B cell (primary cell): Measurements from ENCODE around the gene KRTAP10-7. TPM values are rescaled to one million over a fixed set of nuclear protein-coding genes. Genes with fewer than 3 reads are reported as not detected.

Experiments used
- ATAC-seq: fragments of 200-7000 bp; cut with Tn5 transposase; one replicate; pipeline ENCODE4 v1.10.0; 2021; ENCODE audit warnings: low read depth, mild to moderate bottlenecking, moderate number of reproducible peaks, moderate library complexity
- CTCF ChIA-PET: fragments of 350-600 bp; sonication (Branson Sonifier 250); formaldehyde crosslinking; loops from one replicate; lab custom pipeline; 2021; ENCODE audit warnings: antibody characterized with exemption, inconsistent platforms; lab: Charles Lee
- POLR2A ChIA-PET: fragments of 350-600 bp; sonication (Branson Sonifier 250); formaldehyde crosslinking; loops from one replicate; lab custom pipeline; 2021; ENCODE audit warnings: antibody characterized with exemption; lab: Charles Lee
- DNase-seq: peaks from one replicate; pipeline ENCODE4 v3.0.0; 2013
- H2AFZ ChIP-seq: 2 replicates; pipeline ENCODE4 v1.6.1; 2012; ENCODE audit warnings: mild to moderate bottlenecking, low read depth, low read length; ENCODE audit not compliant: insufficient read depth, poor library complexity, severe bottlenecking
- H3K27ac ChIP-seq, 2 donors: 1 replicate in 1 of 2; 2 replicates in 1 of 2; pipeline ENCODE4 v1.5.1; 2012 to 2013; ENCODE audit warnings: low read length in 2 of 2, mild to moderate bottlenecking in 2 of 2, moderate library complexity in 1 of 2
- H3K27me3 ChIP-seq, 4 experiments: fragments of 200-600 bp in 1 of 4; sonication (generic) in 1 of 4; replicated peaks in 1 of 4; 1 replicate in 2 of 4; 2 replicates in 2 of 4; pipeline versions ENCODE4 v1.6.1 to v1.7.0; 2013 to 2016; ENCODE audit warnings: low read length in 3 of 4, mild to moderate bottlenecking in 2 of 4, mixed read lengths in 1 of 4, moderate library complexity in 1 of 4; ENCODE audit not compliant: insufficient read depth in 4 of 4, control insufficient read depth in 3 of 4; ENCODE audit errors: control extremely low read depth in 1 of 4
- H3K36me3 ChIP-seq, 2 experiments: replicated peaks in 1 of 2; 1 replicate in 1 of 2; 2 replicates in 1 of 2; pipeline versions ENCODE4 v1.6.1 to v1.7.1; 2013; ENCODE audit warnings: low read length in 1 of 2; ENCODE audit not compliant: insufficient read depth in 2 of 2, control insufficient read depth in 1 of 2; ENCODE audit errors: control extremely low read depth in 1 of 2, extremely low read depth in 1 of 2
- H3K4me1 ChIP-seq, 2 donors: fragments of 200-600 bp in 1 of 2; sonication (generic) in 1 of 2; 1 replicate in 1 of 2; 2 replicates in 1 of 2; pipeline versions ENCODE4 v1.5.1 to v1.6.1; 2013 to 2017; ENCODE audit warnings: low read length in 2 of 2; ENCODE audit not compliant: control insufficient read depth in 2 of 2, insufficient read depth in 2 of 2
- H3K4me2 ChIP-seq: replicated peaks from 2 replicates; pipeline ENCODE3; 2012; ENCODE audit warnings: mild to moderate bottlenecking, low read depth, low read length; ENCODE audit not compliant: poor library complexity, severe bottlenecking
- H3K4me3 ChIP-seq, 5 experiments: fragments of 200-600 bp in 1 of 5; sonication (generic) in 1 of 5; 1 replicate in 3 of 5; 2 replicates in 2 of 5; pipeline versions ENCODE4 v1.5.1 to v1.7.0; 2011 to 2016; ENCODE audit warnings: low read length in 4 of 5, mild to moderate bottlenecking in 4 of 5, low read depth in 2 of 5, control low read depth in 1 of 5, moderate library complexity in 1 of 5; ENCODE audit not compliant: insufficient read depth in 1 of 5; ENCODE audit errors: control extremely low read depth in 1 of 5, extremely low read depth in 1 of 5
- H3K79me2 ChIP-seq: fragments of 200-600 bp; sonication (generic); one replicate; pipeline ENCODE4 v1.6.0; 2016; ENCODE audit warnings: low read length; ENCODE audit not compliant: control insufficient read depth, insufficient read depth
- H3K9ac ChIP-seq: fragments of 200-600 bp; sonication (generic); 2 replicates; pipeline ENCODE4 v1.6.1; 2017; ENCODE audit warnings: mild to moderate bottlenecking, low read length, moderate library complexity
- H3K9me3 ChIP-seq, 3 donors: one replicate each; pipeline versions ENCODE4 v1.6.1 to v1.7.1; 2013; ENCODE audit warnings: low read length in 2 of 3; ENCODE audit not compliant: control insufficient read depth in 2 of 3, insufficient read depth in 1 of 3; ENCODE audit errors: control extremely low read depth in 1 of 3
- H4K20me1 ChIP-seq: 2 replicates; pipeline ENCODE4 v1.6.0; 2012; ENCODE audit warnings: mild to moderate bottlenecking, low read length; ENCODE audit not compliant: insufficient read depth, control insufficient read depth, poor library complexity, severe bottlenecking
- H3K27ac Mint-ChIP-seq: one replicate; pipeline ENCODE4 v1.8.0; 2021; ENCODE audit warnings: mixed read lengths
- H3K27me3 Mint-ChIP-seq: one replicate; pipeline ENCODE4 v1.8.0; 2021; ENCODE audit warnings: mixed read lengths
- H3K4me1 Mint-ChIP-seq: one replicate; pipeline ENCODE4 v1.8.0; 2021; ENCODE audit warnings: mixed read lengths
- H3K4me3 Mint-ChIP-seq: one replicate; pipeline ENCODE4 v1.8.0; 2021; ENCODE audit warnings: mixed read lengths
- H3K9me3 Mint-ChIP-seq: one replicate; pipeline ENCODE4 v1.8.0; 2022; ENCODE audit warnings: mixed read lengths; ENCODE audit not compliant: insufficient read depth
- EZH2 ChIP-seq: IDR thresholded peaks from 2 replicates; pipeline ENCODE4 v1.6.1; 2012; ENCODE audit warnings: borderline replicate concordance, low read depth, mild to moderate bottlenecking, moderate library complexity, low read length; ENCODE audit not compliant: insufficient read depth, poor library complexity, severe bottlenecking
- WGBS: methylation state at CpG from one replicate; pipeline ENCODE4 v1.1.5; 2013; ENCODE audit warnings: missing lambda C conversion rate; ENCODE audit not compliant: insufficient coverage; 5-methylcytosine and 5-hydroxymethylcytosine counted together
- intact Hi-C: fragments of 100-400 bp; cut with micrococcal nuclease; formaldehyde crosslinking; loops from one replicate; pipeline ENCODE4 v1.10.0; 2022
- polyA plus RNA-seq: library from polyadenylated mRNA; depleted of rRNA; stranded (reverse); fragments of >200 nt; gene quantifications from 2 replicates; pipeline ENCODE4 v1.2.3, GENCODE V29; 2012
- total RNA-seq, 2 donors: library from RNA; stranded (reverse); fragments of 120-200 nt in 1 of 2; gene quantifications; 1 replicate in 1 of 2; 2 replicates in 1 of 2; pipeline versions ENCODE4 v1.2.3 to v1.2.4, GENCODE V29; 2013 to 2022
- TF ChIP-seq, protein P1 (sequence below): fragments of 200-600 bp; IDR thresholded peaks from one replicate; pipeline ENCODE4 v1.8.0; 2022; ENCODE audit warnings: antibody characterized with exemption, mild to moderate bottlenecking

KRTAP10-7 gene
- total and polyA plus RNA-seq, 2 donors (not counting 1 experiment from before 2014, with no cell fraction given) = not detected

DNA sequence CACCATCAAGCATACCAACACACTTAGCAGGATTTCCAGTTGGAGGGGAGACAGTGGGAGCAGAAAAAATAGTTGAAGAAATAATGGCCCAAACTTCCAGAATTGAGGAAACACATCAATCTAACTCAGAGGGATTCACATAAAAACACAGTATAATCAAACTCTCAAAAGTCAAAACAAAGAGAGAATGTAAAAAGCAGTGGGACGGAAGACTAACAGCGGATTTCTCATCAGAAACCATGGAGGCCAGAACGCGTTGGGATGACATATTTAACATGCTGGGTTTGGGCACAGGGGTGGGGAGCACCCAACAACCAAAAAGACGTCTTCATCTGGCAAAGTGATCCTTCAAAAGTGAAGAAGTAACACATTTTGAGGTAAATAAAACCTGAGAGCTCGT is 19.5 kb downstream of the KRTAP10-7 start:
- no peak for DNase-seq
- WGBS = 94% methylated on average over 5 of the region's 6 CpGs
- Histone ChIP-seq H3K27ac (no peak overlapping the region), H3K4me2 (no peak overlapping the region), H3K4me3 (no peak overlapping the region), H3K79me2 (no peaks in the 10 kb centered on the region), H3K9me3 (peaks cover 0 to 25% (median 20%) of the 10 kb centered on the region in 3 donors), H3K27me3 (peaks cover 0 to 3% (median 0%) of the 10 kb centered on the region in 4 experiments), H3K36me3 (no peaks in the 10 kb centered on the region), H4K20me1 (no peaks in the 10 kb centered on the region), H3K4me1 (peaks cover 11 to 13% of the 10 kb centered on the region in 2 donors), H3K9ac (no peak overlapping the region), H2AFZ (no peak overlapping the region)
- H3K27me3 Mint-ChIP-seq = peaks cover 3% of the 10 kb centered on the region
- no peak overlapping the region for H3K4me3 Mint-ChIP-seq
- TF ChIP-seq, protein P1, sequence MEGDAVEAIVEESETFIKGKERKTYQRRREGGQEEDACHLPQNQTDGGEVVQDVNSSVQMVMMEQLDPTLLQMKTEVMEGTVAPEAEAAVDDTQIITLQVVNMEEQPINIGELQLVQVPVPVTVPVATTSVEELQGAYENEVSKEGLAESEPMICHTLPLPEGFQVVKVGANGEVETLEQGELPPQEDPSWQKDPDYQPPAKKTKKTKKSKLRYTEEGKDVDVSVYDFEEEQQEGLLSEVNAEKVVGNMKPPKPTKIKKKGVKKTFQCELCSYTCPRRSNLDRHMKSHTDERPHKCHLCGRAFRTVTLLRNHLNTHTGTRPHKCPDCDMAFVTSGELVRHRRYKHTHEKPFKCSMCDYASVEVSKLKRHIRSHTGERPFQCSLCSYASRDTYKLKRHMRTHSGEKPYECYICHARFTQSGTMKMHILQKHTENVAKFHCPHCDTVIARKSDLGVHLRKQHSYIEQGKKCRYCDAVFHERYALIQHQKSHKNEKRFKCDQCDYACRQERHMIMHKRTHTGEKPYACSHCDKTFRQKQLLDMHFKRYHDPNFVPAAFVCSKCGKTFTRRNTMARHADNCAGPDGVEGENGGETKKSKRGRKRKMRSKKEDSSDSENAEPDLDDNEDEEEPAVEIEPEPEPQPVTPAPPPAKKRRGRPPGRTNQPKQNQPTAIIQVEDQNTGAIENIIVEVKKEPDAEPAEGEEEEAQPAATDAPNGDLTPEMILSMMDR = no peak
- TF ChIP-seq EZH2 = no peak
- POLR2A ChIA-PET = no interaction called here
- peaks cover 14% of the 10 kb centered on the region for H3K4me1 Mint-ChIP-seq
- no peak for ATAC-seq
- intact Hi-C loops = no loop called here
- H3K27ac Mint-ChIP-seq = no peak overlapping the region
- H3K9me3 Mint-ChIP-seq = peaks cover 22% of the 10 kb centered on the region
- CTCF ChIA-PET = no interaction called here

DNA sequence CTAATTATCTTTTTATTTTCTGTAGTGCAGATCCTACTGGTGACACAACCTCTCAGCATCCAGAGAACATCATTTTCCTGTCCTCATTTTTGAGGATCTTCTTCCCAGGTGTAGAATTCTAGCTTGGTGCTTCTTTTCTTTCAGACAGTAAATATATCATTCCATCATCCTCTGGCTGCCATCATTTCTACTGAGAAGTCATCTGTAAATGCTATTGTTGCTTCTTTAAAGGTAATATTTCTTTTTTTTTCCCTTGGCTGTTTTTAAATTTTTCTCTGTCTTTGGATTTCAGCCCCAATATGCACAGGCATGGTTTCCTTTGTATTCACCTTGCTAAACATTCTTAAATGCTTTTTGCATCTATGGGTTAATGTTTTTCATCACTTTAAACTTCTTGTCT is 23.2 kb downstream of the KRTAP10-7 start:
- H2AFZ ChIP-seq = no peak overlapping the region
- H3K4me1 ChIP-seq = peaks cover 7 to 9% of the 10 kb centered on the region in 2 donors
- intact Hi-C loops = no loop called here
- no peak overlapping the region for H3K27ac ChIP-seq
- Mint-ChIP-seq H3K27me3 (peaks cover 7% of the 10 kb centered on the region), H3K4me1 (peaks cover 8% of the 10 kb centered on the region), H3K9me3 (peaks cover 21% of the 10 kb centered on the region), H3K27ac (no peak overlapping the region), H3K4me3 (no peak overlapping the region)
- H3K9me3 ChIP-seq = peaks cover 0 to 31% (median 20%) of the 10 kb centered on the region in 3 donors
- no peak overlapping the region for H3K9ac ChIP-seq
- no peaks in the 10 kb centered on the region for H3K79me2 ChIP-seq
- peaks cover 0 to 17% (median 0%) of the 10 kb centered on the region in 4 experiments for H3K27me3 ChIP-seq
- no peak for TF ChIP-seq EZH2
- TF ChIP-seq, protein P1 = no peak
- no peak overlapping the region for H3K4me3 ChIP-seq
- H3K4me2 ChIP-seq = no peak overlapping the region
- DNase-seq (no peak), ATAC-seq (no peak)
- no peaks in the 10 kb centered on the region for H3K36me3 ChIP-seq
- ChIA-PET POLR2A (no interaction called here), CTCF (no interaction called here)
- no peaks in the 10 kb centered on the region for H4K20me1 ChIP-seq
